Peyer's patch (tissue), 4 donors: Measurements from ENCODE around the gene CD300LB.

Source experiments
- POLR2A ChIP-seq, 2 donors: fragments of 450-650 bp; IDR thresholded peaks; one replicate each; pipeline ENCODE4 v1.5.1; 2017; ENCODE audit warnings: antibody characterized with exemption in 2 of 2, mild to moderate bottlenecking in 2 of 2, moderate library complexity in 2 of 2
- TF ChIP-seq, protein P1 (sequence below), 6 experiments: fragments of 450-650 bp in 4 of 6; fragments of 200-600 bp in 2 of 6; sonication (generic) in 1 of 6; IDR thresholded peaks; one replicate each; pipeline ENCODE4 v1.5.1; 2017 to 2019; ENCODE audit warnings: antibody characterized with exemption in 6 of 6, mild to moderate bottlenecking in 3 of 6, moderate library complexity in 1 of 6

GRCh38 chr17:74574489-74575142, 43.3 kb upstream of the CD300LB start:
- TF ChIP-seq POLR2A (IDR thresholded peaks at IDR 0.05), result no peak
- TF ChIP-seq, protein P1, sequence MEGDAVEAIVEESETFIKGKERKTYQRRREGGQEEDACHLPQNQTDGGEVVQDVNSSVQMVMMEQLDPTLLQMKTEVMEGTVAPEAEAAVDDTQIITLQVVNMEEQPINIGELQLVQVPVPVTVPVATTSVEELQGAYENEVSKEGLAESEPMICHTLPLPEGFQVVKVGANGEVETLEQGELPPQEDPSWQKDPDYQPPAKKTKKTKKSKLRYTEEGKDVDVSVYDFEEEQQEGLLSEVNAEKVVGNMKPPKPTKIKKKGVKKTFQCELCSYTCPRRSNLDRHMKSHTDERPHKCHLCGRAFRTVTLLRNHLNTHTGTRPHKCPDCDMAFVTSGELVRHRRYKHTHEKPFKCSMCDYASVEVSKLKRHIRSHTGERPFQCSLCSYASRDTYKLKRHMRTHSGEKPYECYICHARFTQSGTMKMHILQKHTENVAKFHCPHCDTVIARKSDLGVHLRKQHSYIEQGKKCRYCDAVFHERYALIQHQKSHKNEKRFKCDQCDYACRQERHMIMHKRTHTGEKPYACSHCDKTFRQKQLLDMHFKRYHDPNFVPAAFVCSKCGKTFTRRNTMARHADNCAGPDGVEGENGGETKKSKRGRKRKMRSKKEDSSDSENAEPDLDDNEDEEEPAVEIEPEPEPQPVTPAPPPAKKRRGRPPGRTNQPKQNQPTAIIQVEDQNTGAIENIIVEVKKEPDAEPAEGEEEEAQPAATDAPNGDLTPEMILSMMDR (IDR thresholded peaks at IDR 0.05), result no peak
